ENCODE results near the gene PCAT6. TPM values are rescaled to one million over a fixed set of nuclear protein-coding genes. Genes with fewer than 3 reads are reported as not detected.

PCAT6 gene
- not detected in 2 replicates for total RNA-seq (2014; rRNA removed; shearing (Covaris generic); ENCODE audit: low replicate concordance)

DNA sequence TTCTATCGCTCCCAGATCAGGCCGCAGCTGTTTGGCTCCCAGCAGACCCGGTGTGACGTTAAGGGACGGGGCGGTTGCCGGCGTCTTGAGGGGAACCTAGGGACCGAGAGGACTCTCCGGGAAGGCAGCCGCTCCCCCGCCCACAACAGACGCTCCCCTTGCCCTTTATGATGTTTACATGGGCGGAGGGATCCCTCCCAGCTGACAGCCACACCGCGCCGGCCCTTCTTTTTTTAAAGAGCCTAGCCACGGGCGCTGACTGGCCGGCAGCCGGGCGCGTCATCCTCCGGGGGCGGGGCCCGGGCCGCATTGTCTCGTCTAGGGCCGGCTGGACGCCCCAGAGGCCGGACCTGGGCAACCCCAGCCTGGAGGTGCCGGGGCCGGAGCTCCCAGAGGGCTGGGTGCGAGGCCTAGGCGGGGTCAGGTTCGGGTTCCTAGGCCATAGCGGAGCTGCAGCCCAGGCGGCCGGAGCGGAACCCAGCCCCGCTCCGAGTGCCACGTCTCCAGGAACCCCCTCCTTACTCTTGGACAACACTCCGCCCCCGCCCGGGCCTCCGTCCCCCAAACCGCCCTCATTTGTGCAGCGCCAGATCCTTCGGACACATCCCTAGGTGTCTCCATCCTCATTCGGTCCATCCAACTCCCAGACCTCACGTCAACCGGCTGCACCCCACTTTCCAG is at the start of gene PCAT6:
Gene PCAT6, plus strand, starts transcription at position 340 of the 681 bp plus-strand sequence.
- no peak within 1 kb of the TSS for H3K4me3 ChIP-seq (ENCODE audit: low read length)
- no peak within 1 kb of the TSS for H3K4me2 ChIP-seq (ENCODE audit: low read depth, low read length, poor library complexity, severe bottlenecking)
- no peak within 1 kb of the TSS for H3K27ac ChIP-seq (ENCODE audit: low read length)
- no peak for DNase-seq
- no peaks in the 10 kb centered on the region for H4K20me1 ChIP-seq (ENCODE audit: insufficient read depth, low read depth, low read length)
- H3K9me3 ChIP-seq (ENCODE audit: low read length), result no peaks in the 10 kb centered on the region
- H3K27me3 ChIP-seq (ENCODE audit: low read length), result no peaks in the 10 kb centered on the region
- no peak within 1 kb of the TSS for H2AFZ ChIP-seq (ENCODE audit: low read length)
- H3K79me2 ChIP-seq (ENCODE audit: low read length), result no peaks in the 10 kb centered on the region
- no peaks in the 10 kb centered on the region for H3K36me3 ChIP-seq (ENCODE audit: insufficient read depth, low read length)
- no peak within 1 kb of the TSS for H3K9ac ChIP-seq (ENCODE audit: low read length)
- no peaks in the 10 kb centered on the region for H3K9me2 ChIP-seq (replicated peaks; ENCODE audit: insufficient read depth, low read length)
- no peaks in the 10 kb centered on the region for H3K4me1 ChIP-seq (ENCODE audit: low read length)

DNA sequence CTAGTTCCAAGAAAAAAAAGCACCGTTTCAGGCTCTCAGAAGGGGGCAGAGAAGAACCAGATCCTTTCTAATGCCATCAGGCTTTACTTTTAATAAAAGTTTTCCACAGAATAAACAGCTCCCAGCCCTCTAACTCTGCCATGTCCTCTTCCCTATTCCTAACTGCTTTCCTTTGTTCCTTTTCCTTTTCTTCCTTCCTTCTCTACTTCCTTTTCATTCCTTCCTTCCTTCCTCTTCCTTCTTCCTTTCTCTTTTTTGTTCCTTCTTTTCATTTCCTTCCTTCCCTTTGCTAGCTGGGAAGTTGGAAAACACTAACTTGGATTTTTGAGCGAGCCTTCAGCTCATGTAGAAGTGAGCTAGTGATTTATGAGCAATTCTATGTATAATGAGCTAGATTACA is 48.7 kb upstream of the PCAT6 start:
- Histone ChIP-seq H3K9me2 (replicated peaks; ENCODE audit: insufficient read depth, low read length) (no peaks in the 10 kb centered on the region), H3K36me3 (ENCODE audit: insufficient read depth, low read length) (no peaks in the 10 kb centered on the region), H2AFZ (ENCODE audit: low read length) (no peak overlapping the region), H3K4me2 (ENCODE audit: low read depth, low read length, poor library complexity, severe bottlenecking) (no peak overlapping the region), H3K27me3 (ENCODE audit: low read length) (no peaks in the 10 kb centered on the region), H3K4me1 (ENCODE audit: low read length) (no peaks in the 10 kb centered on the region), H3K79me2 (ENCODE audit: low read length) (no peaks in the 10 kb centered on the region), H3K27ac (ENCODE audit: low read length) (no peak overlapping the region), H3K9ac (ENCODE audit: low read length) (no peak overlapping the region), H3K9me3 (ENCODE audit: low read length) (no peaks in the 10 kb centered on the region), H3K4me3 (ENCODE audit: low read length) (no peak overlapping the region), H4K20me1 (ENCODE audit: insufficient read depth, low read depth, low read length) (no peaks in the 10 kb centered on the region)
- no peak for DNase-seq

DNA sequence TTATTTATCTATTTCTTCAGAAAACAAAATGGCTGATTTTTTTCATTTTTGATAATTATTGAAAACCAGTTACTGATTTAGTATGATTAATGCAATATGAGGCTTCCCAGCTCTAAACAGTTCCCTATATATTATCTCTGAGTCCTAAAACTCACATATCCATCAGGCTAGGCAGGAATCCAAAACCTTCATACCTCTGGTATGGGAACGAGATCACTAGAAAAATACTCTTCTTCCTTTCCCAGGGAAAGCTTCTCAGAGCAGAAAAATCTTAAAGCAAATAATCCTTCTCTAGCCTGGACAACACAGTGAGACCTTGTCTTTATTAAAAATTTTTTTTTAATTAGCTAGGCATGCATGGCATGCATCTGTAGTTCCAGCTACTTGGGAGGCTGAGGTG is 45.0 kb upstream of the PCAT6 start:
- no peak overlapping the region for H2AFZ ChIP-seq (ENCODE audit: low read length)
- no peak overlapping the region for H3K4me2 ChIP-seq (ENCODE audit: low read depth, low read length, poor library complexity, severe bottlenecking)
- no peaks in the 10 kb centered on the region for H3K36me3 ChIP-seq (ENCODE audit: insufficient read depth, low read length)
- no peaks in the 10 kb centered on the region for H4K20me1 ChIP-seq (ENCODE audit: insufficient read depth, low read depth, low read length)
- H3K4me1 ChIP-seq (ENCODE audit: low read length), result no peaks in the 10 kb centered on the region
- no peak for DNase-seq
- H3K27me3 ChIP-seq (ENCODE audit: low read length), result no peaks in the 10 kb centered on the region
- no peak overlapping the region for H3K27ac ChIP-seq (ENCODE audit: low read length)
- H3K4me3 ChIP-seq (ENCODE audit: low read length), result no peak overlapping the region
- no peak overlapping the region for H3K9ac ChIP-seq (ENCODE audit: low read length)
- H3K79me2 ChIP-seq (ENCODE audit: low read length), result no peaks in the 10 kb centered on the region
- no peaks in the 10 kb centered on the region for H3K9me2 ChIP-seq (replicated peaks; ENCODE audit: insufficient read depth, low read length)
- H3K9me3 ChIP-seq (ENCODE audit: low read length), result no peaks in the 10 kb centered on the region

DNA sequence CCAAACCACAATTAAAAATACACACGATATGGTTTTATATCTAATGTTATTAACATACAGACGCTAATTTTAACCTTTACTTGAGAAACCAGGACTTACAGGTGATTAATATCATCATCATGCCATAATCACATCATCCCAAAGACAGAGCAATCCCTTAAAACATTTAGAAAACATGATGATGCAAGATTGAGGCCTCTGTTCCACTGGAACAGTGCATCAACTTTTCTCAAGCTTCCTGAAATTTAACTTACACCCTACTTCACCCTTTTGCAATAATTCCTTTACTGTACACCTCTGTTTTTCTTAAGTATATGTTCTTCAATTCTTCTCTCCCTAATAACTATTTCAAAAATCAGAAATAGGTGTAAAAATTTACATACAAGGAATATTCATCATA is 40.6 kb upstream of the PCAT6 start:
- Histone ChIP-seq H3K27ac (ENCODE audit: low read length) (no peak overlapping the region), H3K4me1 (ENCODE audit: low read length) (no peaks in the 10 kb centered on the region), H3K9me2 (replicated peaks; ENCODE audit: insufficient read depth, low read length) (no peaks in the 10 kb centered on the region), H3K79me2 (ENCODE audit: low read length) (no peaks in the 10 kb centered on the region), H3K9ac (ENCODE audit: low read length) (no peak overlapping the region), H3K36me3 (ENCODE audit: insufficient read depth, low read length) (no peaks in the 10 kb centered on the region), H3K4me3 (ENCODE audit: low read length) (no peak overlapping the region), H3K9me3 (ENCODE audit: low read length) (no peaks in the 10 kb centered on the region), H3K4me2 (ENCODE audit: low read depth, low read length, poor library complexity, severe bottlenecking) (no peak overlapping the region), H2AFZ (ENCODE audit: low read length) (no peak overlapping the region), H3K27me3 (ENCODE audit: low read length) (no peaks in the 10 kb centered on the region), H4K20me1 (ENCODE audit: insufficient read depth, low read depth, low read length) (no peaks in the 10 kb centered on the region)
- DNase-seq, result no peak

DNA sequence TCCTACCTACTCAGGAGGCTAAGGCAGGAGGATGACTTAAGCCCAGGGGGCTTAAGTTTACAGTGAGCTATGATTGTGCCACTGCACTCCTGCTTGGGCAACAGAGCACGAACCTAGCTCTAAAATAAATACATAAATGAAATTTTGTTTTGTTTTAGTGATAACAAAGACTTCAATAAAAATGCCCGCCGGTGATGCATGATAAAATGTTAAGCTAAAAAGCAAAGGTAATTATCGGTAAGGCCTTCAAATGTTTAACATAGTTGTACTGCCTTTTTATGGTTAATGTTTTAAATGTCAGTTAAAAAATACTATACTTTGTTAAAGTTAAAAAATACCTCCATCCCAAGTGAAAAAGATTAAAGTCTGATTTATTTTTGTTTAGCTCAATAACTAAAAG is 29.6 kb upstream of the PCAT6 start:
- H2AFZ ChIP-seq (ENCODE audit: low read length), result no peak overlapping the region
- H3K4me3 ChIP-seq (ENCODE audit: low read length), result no peak overlapping the region
- H3K9me3 ChIP-seq (ENCODE audit: low read length), result no peaks in the 10 kb centered on the region
- H3K4me2 ChIP-seq (ENCODE audit: low read depth, low read length, poor library complexity, severe bottlenecking), result no peak overlapping the region
- no peaks in the 10 kb centered on the region for H3K9me2 ChIP-seq (replicated peaks; ENCODE audit: insufficient read depth, low read length)
- no peaks in the 10 kb centered on the region for H3K27me3 ChIP-seq (ENCODE audit: low read length)
- H4K20me1 ChIP-seq (ENCODE audit: insufficient read depth, low read depth, low read length), result no peaks in the 10 kb centered on the region
- no peak for DNase-seq
- H3K9ac ChIP-seq (ENCODE audit: low read length), result no peak overlapping the region
- no peaks in the 10 kb centered on the region for H3K79me2 ChIP-seq (ENCODE audit: low read length)
- H3K36me3 ChIP-seq (ENCODE audit: insufficient read depth, low read length), result no peaks in the 10 kb centered on the region
- no peaks in the 10 kb centered on the region for H3K4me1 ChIP-seq (ENCODE audit: low read length)
- no peak overlapping the region for H3K27ac ChIP-seq (ENCODE audit: low read length)

DNA sequence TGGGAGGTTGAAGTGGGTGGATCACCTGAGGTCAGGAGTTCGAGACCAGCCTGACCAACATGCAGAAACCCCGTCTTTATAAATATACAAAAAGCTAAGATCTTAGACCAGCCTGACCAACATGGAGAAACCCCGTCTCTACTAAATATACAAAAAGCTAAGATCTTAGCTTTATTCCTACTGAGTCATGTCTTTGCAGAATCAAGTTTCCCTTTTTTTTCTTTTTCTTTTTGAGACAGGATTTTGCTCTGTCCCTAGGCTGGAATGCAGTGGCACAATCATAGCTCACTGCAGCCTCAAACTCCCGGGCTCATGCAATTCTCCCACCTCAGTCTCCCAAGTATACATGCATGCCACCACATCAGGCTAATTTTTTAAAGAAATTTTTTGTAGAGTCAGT is 23.9 kb upstream of the PCAT6 start:
- Histone ChIP-seq H3K4me1 (ENCODE audit: low read length) (no peaks in the 10 kb centered on the region), H4K20me1 (ENCODE audit: insufficient read depth, low read depth, low read length) (no peaks in the 10 kb centered on the region), H3K36me3 (ENCODE audit: insufficient read depth, low read length) (no peaks in the 10 kb centered on the region), H3K27me3 (ENCODE audit: low read length) (no peaks in the 10 kb centered on the region), H3K79me2 (ENCODE audit: low read length) (no peaks in the 10 kb centered on the region), H3K4me2 (ENCODE audit: low read depth, low read length, poor library complexity, severe bottlenecking) (no peak overlapping the region), H3K27ac (ENCODE audit: low read length) (no peak overlapping the region), H2AFZ (ENCODE audit: low read length) (no peak overlapping the region), H3K9me2 (replicated peaks; ENCODE audit: insufficient read depth, low read length) (no peaks in the 10 kb centered on the region), H3K9me3 (ENCODE audit: low read length) (no peaks in the 10 kb centered on the region), H3K9ac (ENCODE audit: low read length) (no peak overlapping the region), H3K4me3 (ENCODE audit: low read length) (no peak overlapping the region)
- DNase-seq, result no peak

DNA sequence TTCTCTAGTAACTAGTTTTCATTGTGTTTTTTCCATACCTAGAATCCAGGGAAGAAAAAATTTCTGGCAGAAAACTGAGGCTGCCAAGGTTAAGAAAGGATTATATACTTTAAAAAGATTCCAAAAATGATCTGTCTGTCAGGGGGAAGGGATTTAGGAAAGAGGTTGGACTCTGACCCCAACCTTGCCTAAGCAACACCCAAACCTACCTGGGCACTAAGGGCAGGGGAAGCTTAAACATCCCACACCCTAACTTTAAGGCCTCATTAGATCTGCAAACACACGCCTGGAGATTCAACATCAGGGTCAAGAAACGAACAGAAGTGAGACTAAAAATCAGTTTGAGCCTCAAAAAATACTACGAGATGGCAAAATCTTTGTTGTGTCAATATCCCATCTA is 22.0 kb upstream of the PCAT6 start:
- Histone ChIP-seq H3K27me3 (ENCODE audit: low read length) (no peaks in the 10 kb centered on the region), H3K9me3 (ENCODE audit: low read length) (no peaks in the 10 kb centered on the region), H2AFZ (ENCODE audit: low read length) (no peak overlapping the region), H3K36me3 (ENCODE audit: insufficient read depth, low read length) (no peaks in the 10 kb centered on the region), H3K9me2 (replicated peaks; ENCODE audit: insufficient read depth, low read length) (no peaks in the 10 kb centered on the region), H3K9ac (ENCODE audit: low read length) (no peak overlapping the region), H3K79me2 (ENCODE audit: low read length) (no peaks in the 10 kb centered on the region), H4K20me1 (ENCODE audit: insufficient read depth, low read depth, low read length) (no peaks in the 10 kb centered on the region), H3K4me3 (ENCODE audit: low read length) (no peak overlapping the region), H3K27ac (ENCODE audit: low read length) (no peak overlapping the region), H3K4me2 (ENCODE audit: low read depth, low read length, poor library complexity, severe bottlenecking) (no peak overlapping the region), H3K4me1 (ENCODE audit: low read length) (no peaks in the 10 kb centered on the region)
- no peak for DNase-seq

DNA sequence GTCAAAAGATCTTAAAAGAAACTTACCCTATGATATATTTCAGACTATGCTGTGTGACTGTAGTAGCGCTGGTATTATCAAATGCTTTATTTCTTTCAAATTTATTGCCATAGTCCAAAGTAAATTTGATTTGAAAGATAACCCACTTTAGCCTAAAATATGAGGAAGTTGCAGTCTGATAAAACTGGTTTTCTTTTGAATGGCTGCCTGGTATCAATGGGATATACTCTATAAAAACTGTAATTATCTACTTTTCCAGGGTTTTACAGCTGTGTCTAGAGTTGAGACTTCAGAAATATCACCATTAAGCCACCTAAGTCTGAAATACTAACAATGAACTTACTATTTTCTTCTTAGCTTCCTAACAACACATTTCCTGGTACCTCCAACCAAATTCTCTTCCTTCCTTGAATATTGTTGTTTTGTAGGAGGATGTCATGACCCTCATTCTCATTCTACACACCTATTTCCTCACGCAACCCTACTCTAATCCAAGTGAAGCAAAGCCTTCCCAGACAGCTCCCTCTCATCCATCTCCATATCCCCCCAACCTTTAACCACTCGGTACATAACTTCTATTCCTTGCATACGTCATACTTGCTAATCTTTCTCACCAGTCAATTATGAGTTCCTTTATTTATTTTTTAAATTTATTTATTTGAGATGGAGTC is 19.5 kb upstream of the PCAT6 start:
- no peaks in the 10 kb centered on the region for H3K36me3 ChIP-seq (ENCODE audit: insufficient read depth, low read length)
- H4K20me1 ChIP-seq (ENCODE audit: insufficient read depth, low read depth, low read length), result no peaks in the 10 kb centered on the region
- H3K4me2 ChIP-seq (ENCODE audit: low read depth, low read length, poor library complexity, severe bottlenecking), result no peak overlapping the region
- no peaks in the 10 kb centered on the region for H3K4me1 ChIP-seq (ENCODE audit: low read length)
- H3K4me3 ChIP-seq (ENCODE audit: low read length), result no peak overlapping the region
- no peak overlapping the region for H2AFZ ChIP-seq (ENCODE audit: low read length)
- no peak for DNase-seq
- H3K27me3 ChIP-seq (ENCODE audit: low read length), result no peaks in the 10 kb centered on the region
- H3K9ac ChIP-seq (ENCODE audit: low read length), result no peak overlapping the region
- H3K79me2 ChIP-seq (ENCODE audit: low read length), result no peaks in the 10 kb centered on the region
- H3K27ac ChIP-seq (ENCODE audit: low read length), result no peak overlapping the region
- no peaks in the 10 kb centered on the region for H3K9me2 ChIP-seq (replicated peaks; ENCODE audit: insufficient read depth, low read length)
- no peaks in the 10 kb centered on the region for H3K9me3 ChIP-seq (ENCODE audit: low read length)

Data from Karpas-422 (cell line).